ENCODE measurements around the gene KAZALD1. TPM values are rescaled to one million over a fixed set of nuclear protein-coding genes. Genes with fewer than 3 reads are reported as not detected.
A peak's percentile ranks its signal among the peaks of the same experiment; 100 is the strongest.

Gene KAZALD1
- total RNA-seq, 2 donors from 2014 or later, result not detected

GRCh38 chr10:101021692-101022251, 40.0 kb upstream of the KAZALD1 start:
- H3K4me1 Mint-ChIP-seq, result peaks cover 2% of the 10 kb centered on the region
- peaks cover 3% of the 10 kb centered on the region for H3K36me3 Mint-ChIP-seq (ENCODE audit: low read depth)
- no peak for DNase-seq
- H3K4me3 Mint-ChIP-seq, result no peak overlapping the region
- H3K27ac Mint-ChIP-seq, result no peak overlapping the region
- ATAC-seq, result no peak
- H3K9me3 ChIP-seq (ENCODE audit: control insufficient read depth, low read length, poor library complexity, severe bottlenecking), result no peaks in the 10 kb centered on the region
- peaks cover 32% of the 10 kb centered on the region for H3K27me3 Mint-ChIP-seq

- H3K9me3 ChIP-seq (ENCODE audit: control insufficient read depth, low read length, poor library complexity, severe bottlenecking), result no peaks in the 10 kb centered on the region
- no peak for ATAC-seq
- H3K27me3 Mint-ChIP-seq, result peaks cover 30% of the 10 kb centered on the region
- no peak overlapping the region for H3K4me3 Mint-ChIP-seq
- H3K27ac Mint-ChIP-seq, result no peak overlapping the region
- H3K4me1 Mint-ChIP-seq, result peaks cover 2% of the 10 kb centered on the region
- peaks cover 3% of the 10 kb centered on the region for H3K36me3 Mint-ChIP-seq (ENCODE audit: low read depth)
- no peak for DNase-seq
Measured at GRCh38 chr10:101022967-101023705, 38.7 kb upstream of the KAZALD1 start.

GRCh38 chr10:101027106-101027720, 34.6 kb upstream of the KAZALD1 start:
- Mint-ChIP-seq H3K4me3 (no peak overlapping the region), H3K4me1 (peaks cover 10% of the 10 kb centered on the region), H3K27ac (no peak overlapping the region), H3K36me3 (ENCODE audit: low read depth) (no peaks in the 10 kb centered on the region), H3K27me3 (peaks cover 12% of the 10 kb centered on the region)
- DNase-seq, result no peak
- H3K9me3 ChIP-seq (ENCODE audit: control insufficient read depth, low read length, poor library complexity, severe bottlenecking), result no peaks in the 10 kb centered on the region
- ATAC-seq, result no peak

- H3K36me3 Mint-ChIP-seq (ENCODE audit: low read depth), result peaks cover 3% of the 10 kb centered on the region
- no peak for DNase-seq
- H3K9me3 ChIP-seq (ENCODE audit: control insufficient read depth, low read length, poor library complexity, severe bottlenecking), result no peaks in the 10 kb centered on the region
- H3K27ac Mint-ChIP-seq, result no peak overlapping the region
- H3K4me1 Mint-ChIP-seq, result peaks cover 23% of the 10 kb centered on the region
- no peak overlapping the region for H3K4me3 Mint-ChIP-seq
- H3K27me3 Mint-ChIP-seq, result peaks cover 12% of the 10 kb centered on the region
- no peak for ATAC-seq
Measured at GRCh38 chr10:101028446-101029337, 33.1 kb upstream of the KAZALD1 start.

- no peaks in the 10 kb centered on the region for H3K9me3 ChIP-seq (ENCODE audit: control insufficient read depth, low read length, poor library complexity, severe bottlenecking)
- H3K4me3 Mint-ChIP-seq, result no peak overlapping the region
- no peak overlapping the region for H3K27ac Mint-ChIP-seq
- peaks cover 24% of the 10 kb centered on the region for H3K4me1 Mint-ChIP-seq
- peaks cover 3% of the 10 kb centered on the region for H3K36me3 Mint-ChIP-seq (ENCODE audit: low read depth)
- DNase-seq (no peak), ATAC-seq (no peak)
- peaks cover 12% of the 10 kb centered on the region for H3K27me3 Mint-ChIP-seq
Measured at GRCh38 chr10:101029520-101030295, 32.1 kb upstream of the KAZALD1 start.

GRCh38 chr10:101030496-101031127, 31.2 kb upstream of the KAZALD1 start:
- peak overlapping the region; percentile 95 for H3K27ac Mint-ChIP-seq
- no peaks in the 10 kb centered on the region for H3K9me3 ChIP-seq (ENCODE audit: control insufficient read depth, low read length, poor library complexity, severe bottlenecking)
- peak overlapping the region; percentile 97 for H3K4me3 Mint-ChIP-seq
- ATAC-seq, result no peak
- H3K36me3 Mint-ChIP-seq (ENCODE audit: low read depth), result peaks cover 3% of the 10 kb centered on the region
- H3K4me1 Mint-ChIP-seq, result peaks cover 24% of the 10 kb centered on the region
- peaks cover 12% of the 10 kb centered on the region for H3K27me3 Mint-ChIP-seq
- no peak for DNase-seq

- Mint-ChIP-seq H3K27ac (peak within 1 kb of the TSS; percentile 95), H3K4me3 (peak within 1 kb of the TSS; percentile 97), H3K27me3 (peaks cover 12% of the 10 kb centered on the region), H3K4me1 (peaks cover 24% of the 10 kb centered on the region), H3K36me3 (ENCODE audit: low read depth) (peaks cover 3% of the 10 kb centered on the region)
- DNase-seq, result peak; percentile 93 to 97 (median 94)
- peak; percentile 86 for ATAC-seq
- no peaks in the 10 kb centered on the region for H3K9me3 ChIP-seq (ENCODE audit: control insufficient read depth, low read length, poor library complexity, severe bottlenecking)
Measured at GRCh38 chr10:101031128-101031795, 30.5 kb upstream of the KAZALD1 start, which contains the start of the genes PDZD7 and SFXN3. TSS of gene PDZD7 (minus strand) at chr10:101031129. CDS start at chr10:101030219, 910 bp downstream. TSS of gene SFXN3 (plus strand) at chr10:101031234. CDS start at chr10:101034695, 3,461 bp downstream.

GRCh38 chr10:101031796-101032636, 29.8 kb upstream of the KAZALD1 start:
- Mint-ChIP-seq H3K4me3 (peak overlapping the region; percentile 97), H3K27ac (peak overlapping the region; percentile 95), H3K4me1 (peaks cover 26% of the 10 kb centered on the region), H3K36me3 (ENCODE audit: low read depth) (peaks cover 3% of the 10 kb centered on the region), H3K27me3 (peaks cover 12% of the 10 kb centered on the region)
- peak; percentile 61 to 80 (median 80) for DNase-seq
- ATAC-seq, result peak; percentile 68
- no peaks in the 10 kb centered on the region for H3K9me3 ChIP-seq (ENCODE audit: control insufficient read depth, low read length, poor library complexity, severe bottlenecking)

- no peaks in the 10 kb centered on the region for H3K9me3 ChIP-seq (ENCODE audit: control insufficient read depth, low read length, poor library complexity, severe bottlenecking)
- H3K4me1 Mint-ChIP-seq, result peaks cover 26% of the 10 kb centered on the region
- H3K36me3 Mint-ChIP-seq (ENCODE audit: low read depth), result peaks cover 3% of the 10 kb centered on the region
- H3K4me3 Mint-ChIP-seq, result peak overlapping the region; percentile 97
- peak overlapping the region; percentile 95 for H3K27ac Mint-ChIP-seq
- ATAC-seq (peak; percentile 14), DNase-seq (peak in 1 of 3 donors; percentile 40)
- H3K27me3 Mint-ChIP-seq, result peaks cover 6% of the 10 kb centered on the region
Measured at GRCh38 chr10:101032637-101033224, 29.1 kb upstream of the KAZALD1 start.

- no peak for DNase-seq
- H3K36me3 Mint-ChIP-seq (ENCODE audit: low read depth), result peaks cover 8% of the 10 kb centered on the region
- peaks cover 29% of the 10 kb centered on the region for H3K4me1 Mint-ChIP-seq
- no peak for ATAC-seq
- H3K27me3 Mint-ChIP-seq, result peaks cover 4% of the 10 kb centered on the region
- peak overlapping the region; percentile 15 for H3K4me3 Mint-ChIP-seq
- H3K27ac Mint-ChIP-seq, result peak overlapping the region; percentile 95
- H3K9me3 ChIP-seq (ENCODE audit: control insufficient read depth, low read length, poor library complexity, severe bottlenecking), result no peaks in the 10 kb centered on the region
Measured at GRCh38 chr10:101033276-101033675, 28.5 kb upstream of the KAZALD1 start.
